ENCODE results near the gene HIPK1. TPM values are rescaled to one million over a fixed set of nuclear protein-coding genes. Genes with fewer than 3 reads are reported as not detected.

HIPK1 gene
- 21.4 and 27.3 TPM in 2 replicates for total RNA-seq

GRCh38 chr1:113928941-113929749 lies at the start of gene HIPK1:
HIPK1 (plus strand) TSS chr1:113929324.

GRCh38 chr1:113887402-113888175 lies 41.5 kb upstream of the HIPK1 start, which contains the start of gene BCL2L15:
BCL2L15 (minus strand) TSS chr1:113887581; CDS start chr1:113887375, 206 bp downstream.

GRCh38 chr1:113904674-113905434 lies 24.3 kb upstream of the HIPK1 start, which contains the start of the genes AP4B1 and DCLRE1B:
AP4B1 (minus strand) TSS chr1:113904799; CDS start chr1:113904717, 82 bp downstream.
DCLRE1B (plus strand) TSS chr1:113905326; CDS start chr1:113905587, 261 bp downstream.

GRCh38 chr1:113978863-113979702 lies 50.0 kb downstream of the HIPK1 start, which contains the start of gene OLFML3:
OLFML3 (plus strand) TSS chr1:113979474; CDS start chr1:113979517, 43 bp downstream.

Other genes with a start within 250 kb of the HIPK1 start
- 46.9 and 53.6 TPM in 2 replicates for gene PHTF1, start 169.8 kb upstream of the HIPK1 start, total RNA-seq
- 10.1 and 23.9 TPM in 2 replicates for gene RSBN1, start 116.8 kb upstream of the HIPK1 start, total RNA-seq
- 1.5 and 4.8 TPM in 2 replicates for gene PTPN22, start 57.6 kb upstream of the HIPK1 start, total RNA-seq
- under 0.01 and 0.18 TPM in 2 replicates for gene BCL2L15, start 41.7 kb upstream of the HIPK1 start, total RNA-seq
- gene AP4B1, start 24.5 kb upstream of the HIPK1 start, total RNA-seq, result 21.4 and 31.0 TPM in 2 replicates
- gene DCLRE1B, start 24.0 kb upstream of the HIPK1 start, total RNA-seq, result 0.59 and 2.3 TPM in 2 replicates
- gene OLFML3, start 50.1 kb downstream of the HIPK1 start, total RNA-seq, result 120 and 270 TPM in 2 replicates
- not detected in 2 replicates for gene SYT6, start 224.5 kb downstream of the HIPK1 start, total RNA-seq